ENCODE results near the gene ZC3H12A. TPM values are rescaled to one million over a fixed set of nuclear protein-coding genes. Genes with fewer than 3 reads are reported as not detected.

Gene ZC3H12A
- total RNA-seq, 6 experiments from 2014 or later, result 5.6 to 7.0 (median 6.3) TPM

GRCh38 chr1:37455516-37455915, 18.9 kb upstream of the ZC3H12A start:
- Mint-ChIP-seq H3K27me3 (ENCODE audit: insufficient read depth) (peaks cover 2% of the 10 kb centered on the region; the same call in 1 of the 2 replicates), H3K4me3 (no peak overlapping the region)
- no peak for TF ChIP-seq CTCF (IDR thresholded peaks at IDR 0.05)

DNA sequence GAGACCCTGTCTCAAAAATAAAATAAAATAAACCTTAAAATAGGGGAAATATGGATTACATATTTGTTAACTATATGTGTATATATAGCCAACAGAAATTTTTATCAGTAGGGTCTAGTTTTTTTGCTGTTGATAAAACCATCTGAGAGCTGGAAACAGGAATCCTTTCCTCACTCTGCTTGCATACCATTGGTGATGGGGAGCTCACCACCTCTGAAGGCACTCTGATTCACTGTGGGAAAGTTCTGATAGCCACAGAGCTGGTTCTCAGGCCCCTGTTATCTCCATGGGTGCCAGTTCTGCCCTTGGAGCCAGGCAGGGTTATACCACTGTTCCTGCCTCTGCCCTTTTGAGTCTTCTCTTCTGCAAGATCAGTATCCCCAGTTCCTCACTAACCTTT, 17.8 kb upstream of the ZC3H12A start:
- TF ChIP-seq CTCF (IDR thresholded peaks at IDR 0.05), result no peak
- H3K9me3 Mint-ChIP-seq, result no peaks in the 10 kb centered on the region
- H3K27me3 Mint-ChIP-seq (ENCODE audit: insufficient read depth), result no peaks in the 10 kb centered on the region; the same call in 1 of the 2 replicates
- peaks cover 31% of the 10 kb centered on the region for H3K4me1 Mint-ChIP-seq (ENCODE audit: low read depth)
- no peak for DNase-seq
- no peak overlapping the region for H3K4me3 Mint-ChIP-seq
- no peaks in the 10 kb centered on the region for H3K36me3 Mint-ChIP-seq (ENCODE audit: low read depth)
- no peak overlapping the region for H3K27ac Mint-ChIP-seq

More at GRCh38 chr1:37455516-37455915, 18.9 kb upstream of the ZC3H12A start:
- H3K4me1 Mint-ChIP-seq (ENCODE audit: low read depth), result peaks cover 31% of the 10 kb centered on the region
- no peak for DNase-seq
- H3K9me3 Mint-ChIP-seq, result no peaks in the 10 kb centered on the region
- H3K36me3 Mint-ChIP-seq (ENCODE audit: low read depth), result no peaks in the 10 kb centered on the region
- peak overlapping the region; percentile 91 for H3K27ac Mint-ChIP-seq

GRCh38 chr1:37458551-37458950, 15.8 kb upstream of the ZC3H12A start:
- DNase-seq, result no peak
- H3K4me1 Mint-ChIP-seq (ENCODE audit: low read depth), result peaks cover 16% of the 10 kb centered on the region
- no peaks in the 10 kb centered on the region; the same call in 1 of the 2 replicates for H3K27me3 Mint-ChIP-seq (ENCODE audit: insufficient read depth)
- no peak overlapping the region for H3K4me3 Mint-ChIP-seq
- no peaks in the 10 kb centered on the region for H3K36me3 Mint-ChIP-seq (ENCODE audit: low read depth)
- TF ChIP-seq CTCF (IDR thresholded peaks at IDR 0.05), result 0 out of 2 replicates have a peak, but pooled peaks have one; percentile 7
- H3K27ac Mint-ChIP-seq, result no peak overlapping the region
- H3K9me3 Mint-ChIP-seq, result no peaks in the 10 kb centered on the region

DNA sequence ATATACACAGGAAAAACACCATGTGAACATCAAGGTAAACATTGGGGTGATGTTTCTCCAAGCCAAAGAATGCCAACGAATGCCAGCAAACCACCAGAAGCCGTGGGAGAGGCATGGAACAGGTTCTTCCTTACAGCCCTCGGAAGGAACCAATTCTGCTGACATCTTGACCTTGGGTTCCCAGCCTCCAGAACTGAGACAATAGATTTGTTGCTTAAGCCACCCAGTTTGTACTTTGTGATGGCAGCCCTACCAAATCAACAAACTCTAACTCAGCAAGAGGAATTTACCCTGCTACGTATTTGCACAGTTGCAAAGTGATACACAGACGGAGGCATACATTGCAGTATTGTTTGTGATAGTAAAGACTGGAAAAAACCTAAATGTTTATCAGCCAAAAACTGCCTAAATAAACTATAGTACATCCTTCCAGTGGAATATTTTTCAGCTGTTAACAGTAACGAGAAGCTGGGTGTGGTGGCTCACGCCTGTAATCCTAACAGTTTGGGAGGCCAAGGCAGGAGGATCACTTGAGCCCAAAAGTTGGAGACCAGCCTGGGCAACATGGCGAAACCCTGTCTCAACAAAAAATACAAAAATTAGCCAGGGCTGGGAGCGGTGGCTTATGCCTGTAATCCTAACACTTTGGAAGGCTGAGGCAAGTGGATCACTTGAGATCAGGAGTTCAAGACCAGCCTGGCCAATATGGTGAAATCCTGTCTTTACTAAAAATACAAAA, 12.5 kb upstream of the ZC3H12A start:
- Mint-ChIP-seq H3K36me3 (ENCODE audit: low read depth) (no peaks in the 10 kb centered on the region), H3K9me3 (no peaks in the 10 kb centered on the region), H3K27me3 (ENCODE audit: insufficient read depth) (no peaks in the 10 kb centered on the region; the same call in 1 of the 2 replicates), H3K4me3 (no peak overlapping the region), H3K4me1 (ENCODE audit: low read depth) (no peaks in the 10 kb centered on the region), H3K27ac (no peak overlapping the region)
- TF ChIP-seq CTCF (IDR thresholded peaks at IDR 0.05), result no peak
- no peak for DNase-seq

GRCh38 chr1:37464443-37464842, 9.9 kb upstream of the ZC3H12A start:
- Mint-ChIP-seq H3K9me3 (no peaks in the 10 kb centered on the region), H3K4me1 (ENCODE audit: low read depth) (peaks cover 1% of the 10 kb centered on the region; the same call in 1 of the 2 replicates), H3K27me3 (ENCODE audit: insufficient read depth) (no peaks in the 10 kb centered on the region), H3K4me3 (no peak overlapping the region), H3K27ac (no peak overlapping the region), H3K36me3 (ENCODE audit: low read depth) (no peaks in the 10 kb centered on the region)
- no peak for DNase-seq
- TF ChIP-seq CTCF (IDR thresholded peaks at IDR 0.05), result no peak

Measured in HFFc6 (cell line).